GM21717 (cell line): ENCODE measurements around the gene WRNIP1.

Experiments
- ATAC-seq: cut with Tn5 transposase; IDR thresholded peaks from one replicate; pipeline ENCODE4 v1.9.1; 2021; ENCODE audit warnings: mild to moderate bottlenecking, moderate library complexity; ENCODE audit not compliant: unreplicated experiment

Gene WRNIP1

GRCh38 chr6:2740581-2740980 is 24.6 kb upstream of the WRNIP1 start:
- ATAC-seq: no peak

GRCh38 chr6:2741756-2742155 is 23.4 kb upstream of the WRNIP1 start:
- ATAC-seq: no peak

GRCh38 chr6:2743280-2744208 is 21.6 kb upstream of the WRNIP1 start:
- no peak for ATAC-seq

- ATAC-seq: no peak
Observed at GRCh38 chr6:2744209-2744771, 20.9 kb upstream of the WRNIP1 start.

GRCh38 chr6:2744778-2745177 is 20.4 kb upstream of the WRNIP1 start:
- ATAC-seq: no peak

GRCh38 chr6:2745246-2745645 is 19.9 kb upstream of the WRNIP1 start:
- no peak for ATAC-seq

- no peak for ATAC-seq
Observed at GRCh38 chr6:2746557-2747061, 18.6 kb upstream of the WRNIP1 start.

- ATAC-seq: no peak
Observed at GRCh38 chr6:2748183-2748582, 17.0 kb upstream of the WRNIP1 start.

- no peak for ATAC-seq
Observed at GRCh38 chr6:2749969-2750600, 15.1 kb upstream of the WRNIP1 start.

GRCh38 chr6:2750832-2751231 is 14.4 kb upstream of the WRNIP1 start, which contains the start of gene MYLK4:
TSS of gene MYLK4 (minus strand) at chr6:2750922. CDS start at chr6:2749294, 1,628 bp downstream.
- no peak for ATAC-seq

- no peak for ATAC-seq
Observed at GRCh38 chr6:2751871-2752270, 13.3 kb upstream of the WRNIP1 start.

GRCh38 chr6:2752477-2753109 is 12.6 kb upstream of the WRNIP1 start:
- ATAC-seq: no peak

GRCh38 chr6:2753110-2753489 is 12.1 kb upstream of the WRNIP1 start:
- no peak for ATAC-seq

GRCh38 chr6:2753743-2754142 is 11.4 kb upstream of the WRNIP1 start:
- ATAC-seq: no peak

GRCh38 chr6:2754393-2754792 is 10.8 kb upstream of the WRNIP1 start:
- no peak for ATAC-seq

- ATAC-seq: no peak
Observed at GRCh38 chr6:2754911-2755310, 10.3 kb upstream of the WRNIP1 start.

GRCh38 chr6:2755456-2755855 is 9.7 kb upstream of the WRNIP1 start:
- ATAC-seq: no peak

GRCh38 chr6:2756241-2756640 is 9.0 kb upstream of the WRNIP1 start:
- no peak for ATAC-seq

- ATAC-seq: no peak
Observed at GRCh38 chr6:2756687-2757224, 8.4 kb upstream of the WRNIP1 start.

GRCh38 chr6:2758980-2759379 is 6.2 kb upstream of the WRNIP1 start:
- ATAC-seq: no peak
